Upper lobe of right lung (tissue), 1 donor: ENCODE results near the gene CDH13. TPM values are rescaled to one million over a fixed set of nuclear protein-coding genes. Genes with fewer than 3 reads are reported as not detected.

ENCODE experiments used
- ATAC-seq: fragments of 200-7000 bp; cut with Tn5 transposase; one replicate; pipeline ENCODE4 v1.9.1; 2020; ENCODE audit warnings: mild to moderate bottlenecking, moderate library complexity
- DNase-seq: peaks from one replicate; pipeline ENCODE4 v3.0.0-alpha.2; 2020
- H3K27ac ChIP-seq: fragments of 200-600 bp; one replicate; pipeline ENCODE4 v1.8.0; 2022
- H3K27me3 ChIP-seq: fragments of 200-600 bp; one replicate; pipeline ENCODE4 v1.8.0; 2022; ENCODE audit warnings: mild to moderate bottlenecking
- H3K36me3 ChIP-seq: fragments of 200-600 bp; one replicate; pipeline ENCODE4 v1.8.0; 2022
- H3K4me1 ChIP-seq: fragments of 200-600 bp; one replicate; pipeline ENCODE4 v1.8.0; 2022
- H3K4me3 ChIP-seq: fragments of 200-600 bp; one replicate; pipeline ENCODE4 v1.8.0; 2022; ENCODE audit warnings: mild to moderate bottlenecking
- H3K9me3 ChIP-seq: fragments of 200-600 bp; one replicate; pipeline ENCODE4 v1.8.0; 2022
- intact Hi-C: fragments of 100-400 bp; cut with DNase I; formaldehyde crosslinking; loops from one replicate; pipeline ENCODE4 v1.11.0; 2022
- total RNA-seq: library from RNA; stranded (reverse); fragmentation: NEBNext Ultra II Directional; extraction: Animal tissue kit (Norgen Biotek cat#: 25700); gene quantifications from one replicate; pipeline ENCODE4 v1.2.1, GENCODE V29; 2021
- TF ChIP-seq, protein P1 (sequence below): fragments of 200-600 bp; IDR thresholded peaks from one replicate; pipeline ENCODE4 v1.8.0; 2022; ENCODE audit warnings: antibody characterized with exemption
- donor health status: DM: no; HTN: yes; CAD: no; lungs with severe emphysema.

CDH13 gene
- total RNA-seq, 1 donor from 2014 or later = 27.2 TPM

DNA sequence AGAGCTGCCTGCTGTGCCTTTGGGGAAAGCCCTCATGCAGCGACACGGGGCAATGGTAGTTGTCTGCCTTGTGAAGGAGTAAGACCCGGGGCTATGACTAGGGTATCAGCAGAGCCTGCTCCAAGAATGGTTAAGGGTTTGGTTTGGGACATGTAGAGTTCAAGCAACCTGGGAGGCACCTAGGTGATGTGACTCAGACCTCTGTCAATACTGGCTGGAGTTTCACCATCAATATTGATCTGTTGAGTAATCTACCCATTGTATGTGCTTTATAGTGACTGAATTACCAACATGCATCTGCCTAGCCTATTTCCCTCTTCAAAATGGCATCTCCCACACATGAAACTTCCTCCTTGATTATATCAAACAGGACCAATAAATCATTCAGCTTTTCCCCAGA is 782.6 kb downstream of the CDH13 start:
- TF ChIP-seq, protein P1, sequence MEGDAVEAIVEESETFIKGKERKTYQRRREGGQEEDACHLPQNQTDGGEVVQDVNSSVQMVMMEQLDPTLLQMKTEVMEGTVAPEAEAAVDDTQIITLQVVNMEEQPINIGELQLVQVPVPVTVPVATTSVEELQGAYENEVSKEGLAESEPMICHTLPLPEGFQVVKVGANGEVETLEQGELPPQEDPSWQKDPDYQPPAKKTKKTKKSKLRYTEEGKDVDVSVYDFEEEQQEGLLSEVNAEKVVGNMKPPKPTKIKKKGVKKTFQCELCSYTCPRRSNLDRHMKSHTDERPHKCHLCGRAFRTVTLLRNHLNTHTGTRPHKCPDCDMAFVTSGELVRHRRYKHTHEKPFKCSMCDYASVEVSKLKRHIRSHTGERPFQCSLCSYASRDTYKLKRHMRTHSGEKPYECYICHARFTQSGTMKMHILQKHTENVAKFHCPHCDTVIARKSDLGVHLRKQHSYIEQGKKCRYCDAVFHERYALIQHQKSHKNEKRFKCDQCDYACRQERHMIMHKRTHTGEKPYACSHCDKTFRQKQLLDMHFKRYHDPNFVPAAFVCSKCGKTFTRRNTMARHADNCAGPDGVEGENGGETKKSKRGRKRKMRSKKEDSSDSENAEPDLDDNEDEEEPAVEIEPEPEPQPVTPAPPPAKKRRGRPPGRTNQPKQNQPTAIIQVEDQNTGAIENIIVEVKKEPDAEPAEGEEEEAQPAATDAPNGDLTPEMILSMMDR = no peak
- intact Hi-C loops = no loop called here
- Histone ChIP-seq H3K36me3 (no peaks in the 10 kb centered on the region), H3K27me3 (no peaks in the 10 kb centered on the region), H3K27ac (no peak overlapping the region), H3K9me3 (no peaks in the 10 kb centered on the region), H3K4me3 (no peak overlapping the region), H3K4me1 (no peaks in the 10 kb centered on the region)
- DNase-seq (no peak), ATAC-seq (no peak)

DNA sequence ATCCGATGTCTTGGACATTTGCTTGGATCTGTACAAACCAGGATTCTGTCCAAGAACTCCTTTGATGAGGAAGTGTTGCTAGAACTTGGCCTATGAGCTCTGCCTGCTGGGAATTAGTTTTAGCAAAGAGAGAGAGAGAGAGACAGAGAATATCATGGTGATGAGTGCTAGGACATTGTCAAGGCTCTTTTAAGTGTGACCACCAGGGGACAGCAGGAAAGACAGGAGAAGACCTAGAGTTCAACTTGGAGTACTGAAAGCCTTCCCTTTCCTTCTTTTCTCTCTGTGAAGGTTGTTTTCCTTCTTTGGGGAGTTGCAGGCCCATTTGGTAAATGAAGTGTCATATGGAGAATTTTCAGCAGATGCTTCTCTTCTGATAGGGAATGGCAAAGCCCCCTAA is 791.8 kb downstream of the CDH13 start:
- no peak for ATAC-seq
- Histone ChIP-seq H3K9me3 (no peaks in the 10 kb centered on the region), H3K36me3 (no peaks in the 10 kb centered on the region), H3K4me3 (no peak overlapping the region), H3K27me3 (no peaks in the 10 kb centered on the region), H3K4me1 (no peaks in the 10 kb centered on the region), H3K27ac (no peak overlapping the region)
- intact Hi-C loops = no loop called here
- no peak for DNase-seq
- TF ChIP-seq, protein P1 = no peak

DNA sequence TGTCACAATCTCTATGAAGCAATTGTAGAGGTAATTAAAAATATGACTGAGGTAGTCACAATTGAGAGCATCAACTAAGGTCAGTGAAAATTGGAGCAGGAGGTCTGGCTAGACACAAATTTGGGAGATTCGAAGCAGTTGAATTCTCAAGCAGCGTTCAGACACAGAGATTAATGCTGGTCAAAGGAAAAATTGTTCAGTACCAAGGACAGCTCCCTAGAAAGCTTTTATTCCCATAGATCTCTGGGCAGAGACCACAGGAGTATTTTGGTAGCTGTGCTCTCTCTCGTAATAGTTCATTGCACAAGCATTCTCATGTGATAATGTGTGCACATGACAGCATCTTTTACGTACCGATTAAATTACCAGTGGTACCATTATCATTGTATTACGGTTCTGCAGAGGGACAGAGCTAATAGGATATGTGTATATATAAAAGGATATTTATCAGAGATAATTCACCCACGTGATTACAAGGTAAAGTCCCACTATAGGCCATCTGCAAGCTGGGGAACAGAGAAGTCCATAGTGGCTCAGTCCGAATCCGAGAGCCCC is 793.5 kb downstream of the CDH13 start:
- Histone ChIP-seq H3K4me3 (no peak overlapping the region), H3K36me3 (no peaks in the 10 kb centered on the region), H3K4me1 (no peaks in the 10 kb centered on the region), H3K9me3 (no peaks in the 10 kb centered on the region), H3K27ac (no peak overlapping the region), H3K27me3 (no peaks in the 10 kb centered on the region)
- TF ChIP-seq, protein P1 = no peak
- DNase-seq = no peak
- intact Hi-C loops = no loop called here
- ATAC-seq = no peak

DNA sequence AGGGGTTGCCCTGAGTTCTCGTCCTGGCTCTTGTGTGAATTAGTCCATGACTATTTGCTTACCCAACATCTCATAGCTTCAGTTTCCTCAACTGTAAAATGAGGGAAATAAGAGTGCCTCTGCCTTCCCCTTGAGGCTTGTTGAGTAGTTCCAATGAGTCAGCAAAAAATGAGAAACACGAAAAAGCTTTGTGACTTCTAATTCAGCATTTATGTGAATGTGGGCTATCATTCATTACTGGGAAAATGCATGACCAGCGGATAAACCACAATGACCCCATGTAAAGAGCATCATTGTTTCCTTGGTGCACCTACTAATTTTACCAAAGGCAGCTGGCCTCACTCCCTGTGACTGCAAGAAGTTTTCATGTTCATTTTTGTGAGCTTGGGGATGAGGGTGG is 806.4 kb downstream of the CDH13 start:
- H3K36me3 ChIP-seq = no peaks in the 10 kb centered on the region
- H3K27me3 ChIP-seq = no peaks in the 10 kb centered on the region
- no peaks in the 10 kb centered on the region for H3K4me1 ChIP-seq
- H3K9me3 ChIP-seq = no peaks in the 10 kb centered on the region
- intact Hi-C loops = no loop called here
- DNase-seq = no peak
- no peak overlapping the region for H3K4me3 ChIP-seq
- TF ChIP-seq, protein P1 = no peak
- H3K27ac ChIP-seq = no peak overlapping the region
- no peak for ATAC-seq

DNA sequence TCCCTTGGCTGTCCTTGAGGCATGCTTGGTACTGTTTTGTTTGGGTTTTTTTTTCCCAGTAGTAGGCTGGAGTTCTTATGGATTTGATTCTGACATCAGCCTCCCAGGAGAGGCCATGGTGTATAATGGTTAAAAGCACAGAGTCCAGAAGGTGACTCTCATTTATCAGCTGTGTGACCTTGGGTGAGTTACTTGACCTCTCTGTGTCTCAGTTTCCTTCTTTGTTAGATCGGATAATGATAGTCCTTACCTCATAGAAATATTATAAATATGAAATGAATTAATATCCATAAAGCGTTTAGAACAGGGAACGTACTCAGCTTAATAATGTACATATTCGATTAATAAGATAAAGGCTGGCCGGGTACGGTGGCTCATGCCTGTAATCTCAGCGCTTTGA is 810.3 kb downstream of the CDH13 start:
- ATAC-seq (no peak), DNase-seq (no peak)
- TF ChIP-seq, protein P1 = no peak
- intact Hi-C loops = no loop called here
- Histone ChIP-seq H3K36me3 (no peaks in the 10 kb centered on the region), H3K4me1 (no peaks in the 10 kb centered on the region), H3K27me3 (no peaks in the 10 kb centered on the region), H3K4me3 (no peak overlapping the region), H3K27ac (no peak overlapping the region), H3K9me3 (no peaks in the 10 kb centered on the region)

DNA sequence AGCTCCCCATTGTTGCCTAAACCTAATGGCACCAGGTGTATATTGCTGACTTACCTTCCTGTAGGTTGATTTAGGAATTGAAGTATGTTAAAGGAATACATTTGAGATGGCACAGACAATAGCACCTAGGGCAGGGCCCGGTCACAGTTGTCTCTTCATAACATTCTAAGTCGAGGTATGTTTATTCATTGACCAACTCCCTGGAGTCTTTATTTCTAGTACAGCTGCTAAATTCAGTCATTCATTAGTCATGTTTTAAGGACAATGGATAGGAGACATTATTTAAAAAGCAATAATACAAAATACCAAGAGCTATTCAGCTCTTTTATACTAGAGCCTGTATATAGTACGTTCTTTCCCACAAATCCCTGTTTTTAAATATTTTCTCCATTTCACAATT is 811.6 kb downstream of the CDH13 start:
- Histone ChIP-seq H3K36me3 (no peaks in the 10 kb centered on the region), H3K27ac (no peak overlapping the region), H3K4me1 (no peaks in the 10 kb centered on the region), H3K9me3 (no peaks in the 10 kb centered on the region), H3K4me3 (no peak overlapping the region), H3K27me3 (no peaks in the 10 kb centered on the region)
- intact Hi-C loops = no loop called here
- TF ChIP-seq, protein P1 = no peak
- no peak for ATAC-seq
- DNase-seq = no peak
